ENCODE results near the gene KCP.

KCP gene

GRCh38 chr7:128852537-128853254 lies 57.8 kb downstream of the KCP start:
- DNase-seq: no peak

- DNase-seq: no peak
Observed at GRCh38 chr7:128849804-128850490, 60.6 kb downstream of the KCP start.

- no peak for DNase-seq
Observed at GRCh38 chr7:128849156-128849515, 61.4 kb downstream of the KCP start.

GRCh38 chr7:128848289-128849155 lies 62.0 kb downstream of the KCP start:
- DNase-seq: no peak

- no peak for DNase-seq
Observed at GRCh38 chr7:128847721-128848211, 62.7 kb downstream of the KCP start.

GRCh38 chr7:128846781-128847444 lies 63.6 kb downstream of the KCP start:
- DNase-seq: no peak

- no peak for DNase-seq
Observed at GRCh38 chr7:128845987-128846386, 64.5 kb downstream of the KCP start.

GRCh38 chr7:128845475-128845874 lies 65.0 kb downstream of the KCP start:
- no peak for DNase-seq

- DNase-seq: no peak
Observed at GRCh38 chr7:128844777-128845311, 65.7 kb downstream of the KCP start.

- DNase-seq: no peak
Observed at GRCh38 chr7:128843938-128844621, 66.4 kb downstream of the KCP start.

GRCh38 chr7:128842674-128843641 lies 67.6 kb downstream of the KCP start:
- DNase-seq: no peak

GRCh38 chr7:128841921-128842673 lies 68.4 kb downstream of the KCP start:
- DNase-seq: peak; percentile 62

- DNase-seq: no peak
Observed at GRCh38 chr7:128841171-128841690, 69.3 kb downstream of the KCP start.

- DNase-seq: no peak
Observed at GRCh38 chr7:128840326-128841170, 70.0 kb downstream of the KCP start.

GRCh38 chr7:128839751-128840177 lies 70.7 kb downstream of the KCP start:
- DNase-seq: no peak

GRCh38 chr7:128838981-128839731 lies 71.4 kb downstream of the KCP start:
- no peak for DNase-seq

- no peak for DNase-seq
Observed at GRCh38 chr7:128838109-128838779, 72.3 kb downstream of the KCP start.
